ENCODE data around the gene KRT33A.

The KRT33A gene

DNA sequence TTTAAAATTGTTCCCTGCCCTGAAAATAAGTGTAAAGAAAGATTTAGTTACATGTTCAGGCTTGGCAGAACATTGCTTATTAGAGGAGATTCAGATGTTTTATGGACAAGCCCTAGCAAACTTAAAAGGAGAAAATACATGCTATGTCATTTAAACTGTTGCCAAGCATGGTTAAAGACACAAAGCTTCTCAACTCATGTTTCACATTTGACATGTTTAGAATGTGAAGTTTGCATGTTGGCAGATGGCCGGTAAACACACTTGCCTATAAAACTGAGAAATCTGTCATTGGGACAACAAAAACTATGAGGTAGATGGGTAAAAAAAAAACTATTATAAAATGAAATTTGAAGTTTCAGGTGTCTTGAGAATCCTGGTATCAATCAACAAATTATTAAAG, 53.8 kb downstream of the KRT33A start:
- DNase-seq (ENCODE audit: insufficient read length, low spot score) (no peak), FAIRE-seq (no peak)
- TF ChIP-seq POU2F2 (IDR thresholded peaks at IDR 0.05; ENCODE audit: low read depth, low read length), result no peak
- TF ChIP-seq POLR2A (IDR thresholded peaks at IDR 0.05; ENCODE audit: low read depth, low read length), result no peak
- no peak for TF ChIP-seq POLR2AphosphoS5 (IDR thresholded peaks at IDR 0.05; ENCODE audit: low read depth, low read length)
- no peak for TF ChIP-seq SPI1 (IDR thresholded peaks at IDR 0.05; ENCODE audit: low read depth, low read length)
- no peak for TF ChIP-seq TAF1 (IDR thresholded peaks at IDR 0.05; ENCODE audit: low read depth, low read length)
- no peak for TF ChIP-seq PAX5 (IDR thresholded peaks at IDR 0.05; ENCODE audit: insufficient read depth, low read length, severe bottlenecking)

All from GM12891 (cell line).